Measurements from ENCODE around the gene LRRC32.
"Not testable (repeated sequence)": the region's sequence is repeated elsewhere in the genome, so short reads cannot be mapped to it uniquely, and the experiment has no call there.

The LRRC32 gene

GRCh38 chr11:76621466-76621865, 49.1 kb downstream of the LRRC32 start:
- H2AFZ ChIP-seq (ENCODE audit: low read length): no peak overlapping the region
- no peaks in the 10 kb centered on the region for H3F3A ChIP-seq (ENCODE audit: low read depth)
- no peaks in the 10 kb centered on the region for H3K79me2 ChIP-seq (ENCODE audit: insufficient read depth, low read length)
- no peak overlapping the region for H3K9ac ChIP-seq (ENCODE audit: low read depth, low read length, poor library complexity, severe bottlenecking)
- H3K4me1 ChIP-seq (ENCODE audit: insufficient read depth, low read length, poor library complexity, severe bottlenecking): peaks cover 7% of the 10 kb centered on the region
- H3K27me3 ChIP-seq (ENCODE audit: insufficient read depth, low read length, poor library complexity, severe bottlenecking): no peaks in the 10 kb centered on the region
- no peaks in the 10 kb centered on the region for H3K9me2 ChIP-seq (replicated peaks; ENCODE audit: low read depth, low read length)
- H3K9me3 ChIP-seq (ENCODE audit: insufficient read depth, low read depth, low read length): no peaks in the 10 kb centered on the region
- H3K4me2 ChIP-seq (ENCODE audit: low read depth, low read length, poor library complexity, severe bottlenecking): no peak overlapping the region
- no peaks in the 10 kb centered on the region for H4K20me1 ChIP-seq (ENCODE audit: insufficient read depth, low read length, poor library complexity, severe bottlenecking)
- no peaks in the 10 kb centered on the region for H3K36me3 ChIP-seq (ENCODE audit: insufficient read depth, low read length)
- H3K4me3 ChIP-seq (ENCODE audit: low read length, poor library complexity, severe bottlenecking): no peak overlapping the region
- TF ChIP-seq EZH2phosphoT487 (IDR thresholded peaks at IDR 0.05; ENCODE audit: borderline replicate concordance) (no peak), CTCF (conservative IDR thresholded peaks at IDR 0.05; ENCODE audit: low read length) (no peak)

GRCh38 chr11:76620489-76620888, 50.1 kb downstream of the LRRC32 start:
- H4K20me1 ChIP-seq (ENCODE audit: insufficient read depth, low read length, poor library complexity, severe bottlenecking): no peaks in the 10 kb centered on the region
- no peaks in the 10 kb centered on the region for H3K36me3 ChIP-seq (ENCODE audit: insufficient read depth, low read length)
- H2AFZ ChIP-seq (ENCODE audit: low read length): no peak overlapping the region
- H3K9me2 ChIP-seq (replicated peaks; ENCODE audit: low read depth, low read length): no peaks in the 10 kb centered on the region
- H3K4me1 ChIP-seq (ENCODE audit: insufficient read depth, low read length, poor library complexity, severe bottlenecking): no peaks in the 10 kb centered on the region
- H3K4me3 ChIP-seq (ENCODE audit: low read length, poor library complexity, severe bottlenecking): no peak overlapping the region
- TF ChIP-seq EZH2phosphoT487 (IDR thresholded peaks at IDR 0.05; ENCODE audit: borderline replicate concordance): no peak
- no peak for TF ChIP-seq CTCF (conservative IDR thresholded peaks at IDR 0.05; ENCODE audit: low read length)
- no peaks in the 10 kb centered on the region for H3K9me3 ChIP-seq (ENCODE audit: insufficient read depth, low read depth, low read length)
- H3K79me2 ChIP-seq (ENCODE audit: insufficient read depth, low read length): no peaks in the 10 kb centered on the region
- no peaks in the 10 kb centered on the region for H3F3A ChIP-seq (ENCODE audit: low read depth)
- H3K9ac ChIP-seq (ENCODE audit: low read depth, low read length, poor library complexity, severe bottlenecking): no peak overlapping the region
- no peaks in the 10 kb centered on the region for H3K27me3 ChIP-seq (ENCODE audit: insufficient read depth, low read length, poor library complexity, severe bottlenecking)
- H3K4me2 ChIP-seq (ENCODE audit: low read depth, low read length, poor library complexity, severe bottlenecking): no peak overlapping the region

GRCh38 chr11:76619801-76620200, 50.7 kb downstream of the LRRC32 start:
- not testable (repeated sequence) for H3K79me2 ChIP-seq (ENCODE audit: insufficient read depth, low read length); H4K20me1 ChIP-seq (ENCODE audit: insufficient read depth, low read length, poor library complexity, severe bottlenecking); H3K4me3 ChIP-seq (ENCODE audit: low read length, poor library complexity, severe bottlenecking); H3K4me1 ChIP-seq (ENCODE audit: insufficient read depth, low read length, poor library complexity, severe bottlenecking); H2AFZ ChIP-seq (ENCODE audit: low read length); H3F3A ChIP-seq (ENCODE audit: low read depth); H3K9me3 ChIP-seq (ENCODE audit: insufficient read depth, low read depth, low read length); H3K27me3 ChIP-seq (ENCODE audit: insufficient read depth, low read length, poor library complexity, severe bottlenecking); H3K9ac ChIP-seq (ENCODE audit: low read depth, low read length, poor library complexity, severe bottlenecking); H3K9me2 ChIP-seq (replicated peaks; ENCODE audit: low read depth, low read length); H3K4me2 ChIP-seq (ENCODE audit: low read depth, low read length, poor library complexity, severe bottlenecking); H3K36me3 ChIP-seq (ENCODE audit: insufficient read depth, low read length)

GRCh38 chr11:76617553-76618265, 52.8 kb downstream of the LRRC32 start:
- Histone ChIP-seq H3K4me1 (ENCODE audit: insufficient read depth, low read length, poor library complexity, severe bottlenecking) (no peaks in the 10 kb centered on the region), H3K9me3 (ENCODE audit: insufficient read depth, low read depth, low read length) (no peaks in the 10 kb centered on the region), H3K4me2 (ENCODE audit: low read depth, low read length, poor library complexity, severe bottlenecking) (no peak overlapping the region), H3K9ac (ENCODE audit: low read depth, low read length, poor library complexity, severe bottlenecking) (no peak overlapping the region), H4K20me1 (ENCODE audit: insufficient read depth, low read length, poor library complexity, severe bottlenecking) (no peaks in the 10 kb centered on the region), H3K4me3 (ENCODE audit: low read length, poor library complexity, severe bottlenecking) (no peak overlapping the region), H3K79me2 (ENCODE audit: insufficient read depth, low read length) (no peaks in the 10 kb centered on the region), H2AFZ (ENCODE audit: low read length) (no peak overlapping the region), H3K9me2 (replicated peaks; ENCODE audit: low read depth, low read length) (no peaks in the 10 kb centered on the region), H3F3A (ENCODE audit: low read depth) (no peaks in the 10 kb centered on the region), H3K36me3 (ENCODE audit: insufficient read depth, low read length) (no peaks in the 10 kb centered on the region), H3K27me3 (ENCODE audit: insufficient read depth, low read length, poor library complexity, severe bottlenecking) (no peaks in the 10 kb centered on the region)
- TF ChIP-seq EZH2phosphoT487 (IDR thresholded peaks at IDR 0.05; ENCODE audit: borderline replicate concordance) (no peak), CTCF (conservative IDR thresholded peaks at IDR 0.05; ENCODE audit: low read length) (no peak)
